HG02884 (cell line): ENCODE data around the gene PPP1R12B.
"Not testable (repeated sequence)": the region's sequence is repeated elsewhere in the genome, so short reads cannot be mapped to it uniquely, and the experiment has no call there.

Source experiments
- ATAC-seq: cut with Tn5 transposase; IDR thresholded peaks from one replicate; pipeline ENCODE4 v1.9.1; 2021; ENCODE audit warnings: mild to moderate bottlenecking, moderate library complexity; ENCODE audit not compliant: unreplicated experiment

Gene PPP1R12B

DNA sequence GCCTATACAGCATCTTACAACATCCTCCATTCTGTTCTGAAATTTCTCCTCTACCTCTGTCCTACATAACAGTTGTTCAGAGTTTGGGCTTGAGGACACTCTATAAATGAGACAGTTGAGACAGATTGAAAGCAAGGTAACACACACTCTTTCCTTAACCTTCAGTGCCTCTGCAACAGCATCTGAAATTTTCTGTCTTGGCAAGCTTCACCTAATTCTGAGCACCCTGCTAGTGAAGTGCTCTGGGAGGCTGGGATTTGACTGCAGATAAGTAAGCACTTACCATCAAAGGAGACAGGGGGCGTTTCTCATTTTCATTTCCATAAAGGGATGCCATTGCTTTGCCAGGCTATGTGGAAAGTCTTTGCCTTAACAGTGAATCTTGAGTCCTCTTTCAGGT lies 53.3 kb downstream of the PPP1R12B start:
- not testable (repeated sequence) for ATAC-seq

DNA sequence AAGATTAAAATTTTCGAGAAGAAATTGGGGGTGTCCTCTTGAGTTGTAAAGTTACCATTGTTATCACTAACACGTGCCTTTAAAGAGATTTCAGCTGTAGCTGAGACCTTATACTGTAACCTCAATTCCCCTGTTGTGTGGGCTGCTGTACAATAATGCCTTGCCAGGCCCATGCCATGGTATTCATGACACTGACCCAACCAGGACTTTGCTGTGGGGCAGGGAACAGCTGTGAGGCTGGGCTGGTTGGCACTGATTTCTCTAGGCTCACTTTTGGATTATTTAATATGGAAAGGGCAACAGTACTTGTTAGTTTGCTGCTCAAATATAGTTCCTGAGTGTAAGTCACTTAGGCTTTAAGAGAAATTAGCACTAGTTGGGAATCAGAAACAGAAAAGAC lies 54.9 kb downstream of the PPP1R12B start:
- not testable (repeated sequence) for ATAC-seq

DNA sequence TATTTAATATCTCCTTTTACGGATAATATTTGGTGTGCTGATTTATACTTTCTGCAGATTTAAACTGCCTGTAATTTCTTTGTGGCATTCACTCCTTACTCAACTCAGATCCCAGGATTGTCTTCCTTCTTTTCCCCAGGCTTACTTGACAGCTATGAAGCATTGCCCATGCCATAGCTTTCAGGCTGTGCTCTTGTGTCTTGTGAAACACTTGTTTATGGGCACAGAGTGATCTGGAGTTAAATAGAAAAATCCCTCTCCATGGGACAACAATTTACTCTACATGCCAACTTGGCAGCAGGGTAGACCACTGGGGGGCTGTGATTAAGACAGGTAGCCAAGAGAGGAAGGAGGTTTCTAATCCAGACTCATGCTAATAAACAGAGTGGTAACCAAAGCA lies 57.4 kb downstream of the PPP1R12B start:
- ATAC-seq, result no peak

DNA sequence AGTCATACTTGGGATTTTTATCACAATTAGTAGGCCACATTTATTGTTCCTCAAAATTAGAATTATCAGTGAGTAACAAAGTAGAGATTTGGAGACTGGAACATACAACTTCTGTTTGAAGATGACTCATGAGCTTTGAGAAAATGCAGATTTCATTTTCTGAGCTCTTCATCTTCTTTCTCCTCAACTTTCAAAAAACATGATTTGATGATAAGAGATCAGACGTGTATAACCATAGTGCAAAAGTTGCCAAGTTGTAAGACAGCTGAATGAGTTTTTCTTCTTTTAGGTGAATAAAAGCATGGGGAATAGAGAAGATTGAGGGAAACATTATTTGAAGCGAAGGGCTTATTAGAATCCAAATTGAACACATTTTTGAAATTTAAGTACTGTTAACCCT lies 58.4 kb downstream of the PPP1R12B start:
- ATAC-seq, result not testable (repeated sequence)

DNA sequence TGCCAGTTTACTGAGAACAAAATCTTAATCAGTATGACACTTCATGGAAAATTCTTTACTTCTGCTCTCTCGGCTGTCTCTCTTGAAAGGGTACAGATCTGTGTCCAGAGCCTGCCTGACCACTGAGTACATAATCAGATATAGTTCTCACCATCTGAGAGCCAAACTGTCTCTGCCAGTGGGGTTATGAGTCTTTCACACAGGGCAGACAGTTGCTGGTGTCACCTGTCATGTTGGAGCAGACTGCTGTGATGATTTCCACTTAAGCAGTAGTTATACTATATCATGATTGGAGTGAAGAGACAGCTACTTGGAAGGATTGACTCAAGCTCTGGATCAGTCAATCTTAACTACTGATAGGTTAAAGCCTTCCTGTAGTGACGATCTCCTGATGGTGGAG lies 58.9 kb downstream of the PPP1R12B start:
- ATAC-seq, result not testable (repeated sequence)

DNA sequence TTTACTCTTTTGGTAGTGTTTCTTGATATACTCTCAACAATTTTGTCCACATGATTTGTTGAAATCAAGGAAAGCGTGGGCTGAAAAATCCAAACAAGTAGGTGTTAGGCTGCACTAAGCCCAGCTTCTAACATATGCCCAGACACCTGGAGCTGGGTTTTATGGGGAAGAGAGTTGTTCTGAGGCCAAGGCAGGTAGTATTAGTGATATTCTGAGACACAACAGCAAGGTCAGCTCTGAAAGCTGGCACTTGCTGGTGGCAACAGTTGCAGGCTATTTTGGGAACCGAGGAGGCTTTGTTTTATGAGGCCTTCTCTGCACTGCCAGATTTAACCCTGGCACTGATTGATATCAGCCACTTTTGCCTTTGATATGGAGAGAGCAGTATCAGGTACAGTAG lies 61.8 kb downstream of the PPP1R12B start:
- ATAC-seq, result not testable (repeated sequence)

DNA sequence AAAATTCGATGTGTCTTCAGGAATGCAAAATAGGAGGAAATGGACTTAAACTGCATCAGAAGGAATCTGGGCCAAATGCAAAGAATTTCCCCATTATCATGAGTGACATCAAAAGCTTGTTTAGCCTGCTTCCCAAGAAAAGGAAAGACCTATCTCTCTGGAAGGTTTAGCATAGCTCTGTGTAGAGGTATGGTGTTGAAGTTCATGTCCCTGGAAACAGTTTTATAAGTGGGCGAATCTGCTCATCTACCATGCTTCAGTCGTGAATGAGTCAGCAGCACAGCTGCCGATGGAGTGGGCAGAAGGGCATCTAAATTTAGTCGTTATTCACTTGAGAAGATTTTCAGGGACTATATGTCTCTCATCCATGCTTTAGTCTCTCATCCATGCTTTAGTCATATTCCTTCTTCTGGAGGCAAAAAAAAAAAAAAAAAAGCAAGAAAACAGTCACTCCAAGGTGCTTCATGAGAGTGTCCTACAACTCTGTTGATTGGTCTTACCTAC lies 62.4 kb downstream of the PPP1R12B start:
- not testable (repeated sequence) for ATAC-seq

DNA sequence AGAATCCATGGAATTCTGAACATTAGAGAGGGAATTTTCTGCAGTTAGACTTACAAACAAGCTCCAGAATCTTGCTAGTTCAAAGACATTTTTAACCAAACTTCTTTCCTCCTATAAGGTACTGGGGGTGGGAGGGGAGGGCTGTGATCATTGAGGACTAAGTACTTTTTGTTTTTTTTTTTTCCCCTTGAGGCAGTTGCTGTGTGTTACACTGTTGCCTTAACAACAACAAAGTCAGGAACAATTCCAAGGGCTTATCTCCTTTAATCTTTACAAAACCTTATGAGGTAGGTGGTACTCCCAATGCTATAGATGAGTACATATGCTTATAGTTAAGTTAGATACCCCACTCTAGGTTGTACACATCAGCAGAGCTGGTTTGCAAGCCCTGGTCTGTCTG lies 62.9 kb downstream of the PPP1R12B start:
- ATAC-seq, result no peak

DNA sequence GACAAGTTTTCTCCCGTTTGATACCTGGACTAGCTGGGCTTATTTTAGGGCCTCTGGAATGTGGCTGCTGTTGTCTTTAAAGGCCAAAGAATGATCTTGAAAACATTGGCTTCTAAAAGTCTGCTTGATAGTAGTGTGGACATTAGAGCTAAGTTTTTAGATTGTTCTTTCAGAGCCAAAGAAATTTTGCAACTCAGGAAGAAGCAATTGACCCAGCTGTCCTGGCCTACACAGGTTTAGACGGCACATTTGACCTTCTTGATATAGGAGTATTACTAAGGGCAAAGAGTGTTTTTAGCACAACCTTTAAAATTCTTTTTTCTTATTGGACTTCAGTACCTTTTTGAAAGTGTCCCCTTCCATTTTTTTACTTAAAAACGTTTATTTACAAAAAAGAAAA lies 63.9 kb downstream of the PPP1R12B start:
- not testable (repeated sequence) for ATAC-seq

DNA sequence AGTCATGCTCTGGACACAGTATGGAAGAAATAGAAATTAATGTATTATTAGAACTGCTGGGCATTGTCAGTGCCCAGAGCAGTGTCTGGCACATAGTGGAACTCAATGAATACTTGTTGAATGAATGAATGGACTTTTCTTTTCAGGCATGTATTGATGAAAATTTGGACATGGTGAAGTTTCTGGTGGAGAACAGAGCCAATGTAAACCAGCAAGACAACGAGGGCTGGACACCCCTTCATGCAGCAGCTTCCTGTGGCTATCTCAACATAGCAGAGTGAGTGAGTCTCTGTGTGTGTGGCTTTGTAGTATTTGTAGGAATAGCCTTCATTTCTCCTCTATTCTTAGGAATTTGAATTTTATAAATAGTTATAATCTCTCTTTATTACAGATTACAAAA lies 68.1 kb downstream of the PPP1R12B start:
- ATAC-seq, result no peak

DNA sequence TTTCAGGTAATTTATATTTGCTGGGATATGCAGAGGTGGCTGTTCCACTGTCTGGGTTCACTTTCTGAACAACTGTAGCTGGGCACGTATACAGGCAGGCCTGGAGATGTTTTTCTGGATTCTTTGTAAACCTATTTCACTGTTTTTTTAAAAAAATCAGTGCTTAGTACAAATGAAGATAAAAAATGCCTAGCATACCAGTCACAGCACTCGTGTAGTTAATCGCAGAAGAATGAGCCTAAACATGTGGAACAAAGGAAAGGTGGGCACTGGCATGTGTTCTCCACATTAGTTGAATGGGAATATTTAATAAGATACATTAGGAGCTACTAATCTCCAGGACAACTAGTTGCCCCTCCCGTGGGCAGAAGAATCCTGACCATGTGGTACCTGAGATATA lies 68.6 kb downstream of the PPP1R12B start:
- not testable (repeated sequence) for ATAC-seq

DNA sequence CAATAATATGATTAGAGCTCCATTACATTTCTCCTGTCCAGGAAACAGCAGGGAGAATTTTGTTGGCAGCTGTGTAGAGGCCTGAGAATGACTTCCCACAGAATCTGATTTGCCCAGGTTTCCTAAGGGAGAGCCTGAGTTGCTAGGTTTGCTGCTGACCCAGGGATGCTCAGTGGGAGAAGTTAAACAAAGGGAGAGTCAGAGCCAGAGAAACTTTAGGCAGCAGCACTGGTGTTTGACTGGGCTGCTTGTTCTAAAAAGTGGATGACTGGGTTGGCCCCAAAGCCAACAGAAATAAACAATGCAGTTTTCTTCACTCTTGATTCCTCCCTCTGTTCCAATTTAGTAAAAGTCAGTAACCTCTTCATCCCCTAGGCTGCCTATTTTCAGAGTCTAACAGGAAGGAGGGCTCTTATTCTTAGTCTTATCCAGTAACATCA lies 69.3 kb downstream of the PPP1R12B start:
- ATAC-seq, result not testable (repeated sequence)

DNA sequence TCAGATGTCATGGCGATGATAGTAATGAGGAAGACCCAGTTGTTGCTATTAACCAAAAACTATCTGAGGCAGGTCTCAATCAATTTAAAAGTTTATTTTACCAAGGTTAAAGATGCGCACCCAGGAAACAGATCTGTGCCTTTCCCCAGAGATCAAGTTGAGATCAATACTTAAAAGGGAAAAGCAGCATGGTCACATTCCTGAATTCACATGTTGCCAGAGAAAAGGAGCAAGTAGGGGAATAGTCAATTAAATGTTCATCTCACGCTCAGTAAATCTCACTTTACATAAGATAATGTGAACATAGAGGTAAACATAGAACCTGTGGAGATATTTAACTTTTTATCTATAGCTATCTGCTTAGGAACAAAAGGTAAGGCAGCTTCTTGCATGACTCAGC lies 71.2 kb downstream of the PPP1R12B start:
- ATAC-seq, result not testable (repeated sequence)

DNA sequence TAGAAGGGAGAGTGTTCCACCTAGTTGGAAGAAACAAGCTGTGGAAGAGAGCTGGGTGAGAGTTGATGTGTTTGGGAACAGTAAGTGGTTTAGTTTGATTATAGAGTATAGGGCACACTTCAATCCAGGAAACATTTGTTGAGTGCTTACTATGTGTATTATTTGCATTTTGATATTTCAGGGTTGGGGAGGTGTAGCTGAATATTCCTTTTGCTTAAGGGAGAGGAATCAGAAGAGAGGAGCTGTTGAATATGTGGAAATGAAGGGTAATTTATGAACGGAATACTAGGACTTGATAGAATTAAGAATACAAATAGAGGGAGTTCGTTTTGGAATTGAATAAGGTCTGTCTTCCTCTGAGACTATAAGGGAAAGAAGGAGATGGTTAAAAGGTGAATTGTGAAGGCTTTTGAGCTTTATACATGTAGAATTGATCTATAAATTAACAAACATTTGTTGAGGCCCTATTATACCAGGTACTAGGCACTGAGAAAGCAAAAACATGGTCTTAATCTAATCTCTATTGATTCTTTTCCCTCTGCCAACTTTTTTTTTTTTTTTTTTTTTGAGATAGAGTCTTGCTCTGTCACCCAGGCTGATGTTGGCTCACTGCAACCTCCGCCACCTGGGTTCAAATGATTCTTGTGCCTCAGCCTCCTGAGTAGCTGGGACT lies 72.1 kb downstream of the PPP1R12B start:
- ATAC-seq, result not testable (repeated sequence)

DNA sequence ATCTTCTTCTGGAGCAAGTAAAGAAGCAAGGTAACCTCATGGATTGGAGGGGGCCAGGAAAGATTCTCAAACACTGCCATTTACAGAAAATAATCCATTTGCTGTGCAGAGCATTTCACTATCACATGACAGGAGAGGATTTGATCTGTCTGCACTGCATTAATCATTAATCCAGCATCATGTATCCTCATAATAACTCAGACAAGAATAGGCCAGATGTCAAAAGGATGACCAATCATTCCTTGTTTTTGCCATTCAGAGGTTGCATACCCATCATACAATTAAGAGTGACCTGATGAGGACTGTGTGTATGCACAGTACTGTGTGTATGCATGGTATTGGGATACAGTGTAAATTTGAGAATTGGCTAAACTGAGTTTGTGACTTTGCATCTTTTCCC lies 74.2 kb downstream of the PPP1R12B start:
- not testable (repeated sequence) for ATAC-seq

DNA sequence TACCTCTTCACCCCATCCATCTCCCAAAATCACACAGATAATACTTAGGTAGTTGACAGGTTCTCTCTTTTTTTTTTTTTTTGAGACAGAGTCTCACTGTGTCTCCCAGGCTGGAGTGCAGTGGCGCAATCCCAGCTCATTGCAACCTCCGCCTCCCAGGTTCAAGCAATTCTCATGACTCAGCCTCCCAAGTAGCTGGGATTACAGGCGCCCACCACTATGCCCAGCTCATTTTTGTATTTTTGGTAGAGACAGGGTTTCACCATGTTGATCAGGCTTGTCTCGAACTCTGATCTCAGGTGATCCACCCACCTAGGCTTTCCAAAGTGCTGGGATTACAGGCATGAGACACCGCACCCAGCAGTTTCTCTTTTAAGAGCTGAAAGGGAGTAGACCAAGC lies 75.8 kb downstream of the PPP1R12B start:
- ATAC-seq, result not testable (repeated sequence)

DNA sequence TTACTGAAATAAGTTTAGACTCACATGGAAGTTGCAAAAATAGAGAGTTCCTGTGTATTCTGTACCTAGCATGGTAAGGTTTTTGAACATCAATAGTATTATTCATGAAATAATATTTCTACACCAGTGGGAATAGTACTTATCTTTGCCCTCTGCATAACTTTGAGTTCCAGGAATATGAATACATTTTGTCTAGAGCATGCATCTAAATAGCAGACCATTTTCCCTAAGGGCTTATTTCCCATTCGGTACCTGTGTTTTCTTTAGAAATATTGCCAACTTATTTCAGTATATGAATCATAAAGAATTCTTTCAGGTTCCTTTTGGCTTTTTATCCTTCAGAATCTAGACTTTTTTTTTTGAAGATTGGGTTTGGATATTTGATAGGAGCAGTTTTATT lies 81.6 kb downstream of the PPP1R12B start:
- ATAC-seq, result not testable (repeated sequence)

DNA sequence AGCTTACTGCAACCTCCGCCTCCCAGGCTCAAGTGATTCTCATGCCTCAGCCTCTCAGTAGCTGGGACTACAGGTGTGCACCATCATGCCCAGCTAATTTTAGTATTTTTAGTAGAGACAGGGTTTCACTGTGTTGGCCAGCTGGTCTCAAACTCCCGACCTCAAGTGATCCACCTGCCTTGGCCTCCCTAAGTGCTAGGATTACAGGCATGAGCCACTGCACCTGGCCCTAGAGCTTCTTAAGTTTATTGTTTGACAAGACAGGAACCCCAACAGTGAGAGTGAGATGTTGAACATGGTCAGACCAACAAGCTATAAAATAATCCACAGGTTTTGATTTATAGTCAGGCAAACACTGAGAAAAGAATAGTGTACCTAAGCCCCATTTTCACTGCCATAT lies 83.8 kb downstream of the PPP1R12B start:
- ATAC-seq, result not testable (repeated sequence)

DNA sequence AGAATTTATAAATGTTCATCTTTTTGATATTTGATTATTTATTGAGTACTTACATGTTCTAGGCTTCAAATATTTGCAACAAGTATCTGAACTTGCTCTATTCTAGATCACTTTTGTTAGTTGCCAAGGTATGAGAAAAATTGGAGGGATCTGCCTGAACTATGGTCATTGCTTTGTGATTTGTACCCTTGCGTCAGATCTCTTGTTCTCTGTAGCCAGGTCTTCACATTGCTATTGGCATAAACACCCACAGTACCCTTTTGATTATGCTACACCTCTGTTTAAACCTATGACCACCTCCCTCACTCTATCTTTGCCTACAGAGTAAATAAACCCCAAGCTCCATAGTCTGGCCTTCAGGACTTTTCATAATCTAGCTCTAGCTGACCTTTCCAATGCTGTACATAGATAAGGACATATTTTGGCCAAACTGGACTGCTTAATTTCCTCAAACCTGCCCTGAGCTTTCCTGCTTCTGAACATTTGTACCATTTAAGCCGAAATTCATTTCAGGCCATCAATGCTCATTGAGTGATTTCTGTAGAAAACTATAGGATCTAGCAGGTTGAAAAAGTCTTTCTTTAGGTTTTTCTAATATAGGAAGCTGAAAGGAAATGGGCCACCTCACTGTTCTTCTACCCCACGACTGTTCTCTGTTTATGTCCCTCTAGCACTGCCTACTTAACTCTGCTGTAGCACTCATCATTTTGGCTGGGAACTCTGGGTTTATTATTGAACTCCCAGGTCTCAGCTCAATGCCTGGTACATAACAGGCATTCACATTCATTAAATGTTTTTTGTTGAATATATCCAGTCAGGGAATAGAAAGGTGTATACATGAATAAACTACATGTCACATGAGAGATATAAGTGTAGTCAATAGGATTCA lies 84.9 kb downstream of the PPP1R12B start:
- ATAC-seq, result no peak

DNA sequence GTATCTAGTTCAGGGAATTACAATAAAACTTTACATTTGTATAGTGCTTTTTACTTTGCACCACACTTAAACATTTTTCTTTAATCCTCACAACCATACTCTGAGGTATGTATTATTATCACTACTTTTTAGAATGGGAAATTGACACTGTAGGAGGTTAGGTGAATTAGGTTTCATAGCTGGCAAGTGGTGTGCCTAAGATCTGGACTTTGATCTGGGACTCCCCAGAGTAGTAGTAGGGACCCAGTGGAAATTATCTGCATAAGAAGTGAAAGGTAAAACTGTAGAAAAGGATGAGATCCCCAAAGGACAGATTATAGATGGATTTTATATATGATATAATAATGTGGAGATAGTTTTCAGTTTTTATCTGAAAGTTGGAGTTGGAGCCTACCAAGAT lies 85.6 kb downstream of the PPP1R12B start:
- ATAC-seq, result no peak

DNA sequence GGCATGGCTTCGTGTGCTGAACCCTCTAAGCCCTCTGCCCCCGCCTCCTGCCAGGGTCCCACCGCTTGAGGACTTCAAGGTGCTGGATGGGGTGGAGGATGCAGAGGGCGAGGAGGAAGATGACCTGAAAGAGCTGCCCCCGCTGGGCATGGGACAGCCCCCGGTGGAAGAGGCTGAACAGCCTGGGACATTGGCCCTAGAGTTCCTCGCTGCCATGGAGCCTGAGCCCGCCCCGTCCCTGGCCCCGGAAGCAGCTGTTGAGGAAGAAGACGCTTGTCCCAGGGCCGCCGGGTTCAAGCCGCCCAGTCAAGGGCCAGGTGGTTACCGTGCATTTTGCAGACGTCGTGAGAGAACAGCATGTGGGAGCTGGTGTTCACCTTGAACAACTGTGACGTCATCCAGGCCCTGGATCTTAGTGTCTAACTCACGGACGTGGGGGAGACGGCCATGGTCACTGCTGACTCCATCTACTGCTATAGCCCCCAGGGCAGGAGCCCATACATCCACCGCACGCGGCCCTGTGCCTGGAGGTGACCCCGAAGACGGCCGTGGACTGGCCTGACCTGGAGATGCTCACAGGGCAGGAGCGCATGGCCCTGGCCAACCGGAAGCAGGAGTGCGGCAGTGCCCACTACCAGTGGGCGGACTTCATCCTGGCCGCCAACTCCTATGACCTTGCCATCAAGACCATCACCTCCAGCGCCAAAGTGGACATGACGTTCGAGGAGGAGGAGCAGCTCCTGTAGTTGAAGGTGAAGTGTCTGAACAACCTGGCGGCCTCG lies 90.1 kb downstream of the PPP1R12B start:
- ATAC-seq, result no peak
